Measurements from ENCODE around the gene SNRPA.
"Not testable (repeated sequence)": the region's sequence is repeated elsewhere in the genome, so short reads cannot be mapped to it uniquely, and the experiment has no call there.

Gene SNRPA

GRCh38 chr19:40808497-40808896 is 57.5 kb downstream of the SNRPA start:
- Histone ChIP-seq H3K4me2 (ENCODE audit: insufficient read depth, low read length) (no peak overlapping the region), H3K4me3 (ENCODE audit: low read depth in 1 of 2, low read length in 2 of 2) (no peak overlapping the region), H3K79me2 (ENCODE audit: insufficient read depth, low read length) (peaks cover 50% of the 10 kb centered on the region), H3K27me3 (ENCODE audit: insufficient read depth, low read length, poor library complexity) (no peaks in the 10 kb centered on the region), H3K4me1 (ENCODE audit: insufficient read depth, low read length) (peaks cover 16% of the 10 kb centered on the region), H2AFZ (ENCODE audit: low read depth, low read length) (no peak overlapping the region), H3K9me3 (ENCODE audit: insufficient read depth, low read length, severe bottlenecking) (no peaks in the 10 kb centered on the region), H3K27ac (ENCODE audit: low read length) (no peak overlapping the region), H4K20me1 (ENCODE audit: insufficient read depth, low read length) (peaks cover 66% of the 10 kb centered on the region), H3K36me3 (ENCODE audit: insufficient read depth, low read length) (peaks cover 66% of the 10 kb centered on the region), H3K9ac (ENCODE audit: low read depth, low read length) (no peak overlapping the region)
- DNase-seq (no peak), ATAC-seq (ENCODE audit: insufficient read depth, low read depth) (no peak)
- no peak for TF ChIP-seq EZH2 (IDR thresholded peaks at IDR 0.05; ENCODE audit: borderline replicate concordance, low read depth, low read length, severe bottlenecking)
- TF ChIP-seq, protein P1, sequence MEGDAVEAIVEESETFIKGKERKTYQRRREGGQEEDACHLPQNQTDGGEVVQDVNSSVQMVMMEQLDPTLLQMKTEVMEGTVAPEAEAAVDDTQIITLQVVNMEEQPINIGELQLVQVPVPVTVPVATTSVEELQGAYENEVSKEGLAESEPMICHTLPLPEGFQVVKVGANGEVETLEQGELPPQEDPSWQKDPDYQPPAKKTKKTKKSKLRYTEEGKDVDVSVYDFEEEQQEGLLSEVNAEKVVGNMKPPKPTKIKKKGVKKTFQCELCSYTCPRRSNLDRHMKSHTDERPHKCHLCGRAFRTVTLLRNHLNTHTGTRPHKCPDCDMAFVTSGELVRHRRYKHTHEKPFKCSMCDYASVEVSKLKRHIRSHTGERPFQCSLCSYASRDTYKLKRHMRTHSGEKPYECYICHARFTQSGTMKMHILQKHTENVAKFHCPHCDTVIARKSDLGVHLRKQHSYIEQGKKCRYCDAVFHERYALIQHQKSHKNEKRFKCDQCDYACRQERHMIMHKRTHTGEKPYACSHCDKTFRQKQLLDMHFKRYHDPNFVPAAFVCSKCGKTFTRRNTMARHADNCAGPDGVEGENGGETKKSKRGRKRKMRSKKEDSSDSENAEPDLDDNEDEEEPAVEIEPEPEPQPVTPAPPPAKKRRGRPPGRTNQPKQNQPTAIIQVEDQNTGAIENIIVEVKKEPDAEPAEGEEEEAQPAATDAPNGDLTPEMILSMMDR (IDR thresholded peaks at IDR 0.05; ENCODE audit: borderline replicate concordance, extremely low read depth, low read length, poor library complexity, severe bottlenecking) = no peak

- Histone ChIP-seq H3K36me3 (ENCODE audit: insufficient read depth, low read length) (peaks cover 56% of the 10 kb centered on the region), H2AFZ (ENCODE audit: low read depth, low read length) (no peak overlapping the region), H3K27ac (ENCODE audit: low read length) (no peak overlapping the region), H3K4me2 (ENCODE audit: insufficient read depth, low read length) (no peak overlapping the region), H3K27me3 (ENCODE audit: insufficient read depth, low read length, poor library complexity) (no peaks in the 10 kb centered on the region), H3K4me3 (ENCODE audit: low read depth in 1 of 2, low read length in 2 of 2) (no peak overlapping the region), H3K9me3 (ENCODE audit: insufficient read depth, low read length, severe bottlenecking) (no peaks in the 10 kb centered on the region), H3K9ac (ENCODE audit: low read depth, low read length) (no peak overlapping the region), H3K4me1 (ENCODE audit: insufficient read depth, low read length) (peaks cover 6% of the 10 kb centered on the region; the same call in 1 of the 2 replicates), H4K20me1 (ENCODE audit: insufficient read depth, low read length) (peaks cover 55% of the 10 kb centered on the region), H3K79me2 (ENCODE audit: insufficient read depth, low read length) (peaks cover 40% of the 10 kb centered on the region)
- ATAC-seq (ENCODE audit: insufficient read depth, low read depth) (no peak), DNase-seq (no peak)
- TF ChIP-seq, protein P1 (IDR thresholded peaks at IDR 0.05; ENCODE audit: borderline replicate concordance, extremely low read depth, low read length, poor library complexity, severe bottlenecking) = no peak
- TF ChIP-seq EZH2 (IDR thresholded peaks at IDR 0.05; ENCODE audit: borderline replicate concordance, low read depth, low read length, severe bottlenecking) = no peak
Measured at GRCh38 chr19:40809358-40810086, 58.5 kb downstream of the SNRPA start.

- Histone ChIP-seq H3K27me3 (ENCODE audit: insufficient read depth, low read length, poor library complexity) (no peaks in the 10 kb centered on the region), H3K4me2 (ENCODE audit: insufficient read depth, low read length) (no peak overlapping the region), H3K79me2 (ENCODE audit: insufficient read depth, low read length) (peaks cover 33% of the 10 kb centered on the region), H3K36me3 (ENCODE audit: insufficient read depth, low read length) (peaks cover 49% of the 10 kb centered on the region), H3K27ac (ENCODE audit: low read length) (no peak overlapping the region), H3K9ac (ENCODE audit: low read depth, low read length) (no peak overlapping the region), H3K9me3 (ENCODE audit: insufficient read depth, low read length, severe bottlenecking) (no peaks in the 10 kb centered on the region), H4K20me1 (ENCODE audit: insufficient read depth, low read length) (peaks cover 51% of the 10 kb centered on the region), H2AFZ (ENCODE audit: low read depth, low read length) (no peak overlapping the region), H3K4me1 (ENCODE audit: insufficient read depth, low read length) (no peaks in the 10 kb centered on the region), H3K4me3 (ENCODE audit: low read depth in 1 of 2, low read length in 2 of 2) (no peak overlapping the region)
- TF ChIP-seq, protein P1 (IDR thresholded peaks at IDR 0.05; ENCODE audit: borderline replicate concordance, extremely low read depth, low read length, poor library complexity, severe bottlenecking) = no peak
- TF ChIP-seq EZH2 (IDR thresholded peaks at IDR 0.05; ENCODE audit: borderline replicate concordance, low read depth, low read length, severe bottlenecking) = no peak
- DNase-seq (no peak), ATAC-seq (ENCODE audit: insufficient read depth, low read depth) (no peak)
Measured at GRCh38 chr19:40810160-40810559, 59.2 kb downstream of the SNRPA start.

DNA sequence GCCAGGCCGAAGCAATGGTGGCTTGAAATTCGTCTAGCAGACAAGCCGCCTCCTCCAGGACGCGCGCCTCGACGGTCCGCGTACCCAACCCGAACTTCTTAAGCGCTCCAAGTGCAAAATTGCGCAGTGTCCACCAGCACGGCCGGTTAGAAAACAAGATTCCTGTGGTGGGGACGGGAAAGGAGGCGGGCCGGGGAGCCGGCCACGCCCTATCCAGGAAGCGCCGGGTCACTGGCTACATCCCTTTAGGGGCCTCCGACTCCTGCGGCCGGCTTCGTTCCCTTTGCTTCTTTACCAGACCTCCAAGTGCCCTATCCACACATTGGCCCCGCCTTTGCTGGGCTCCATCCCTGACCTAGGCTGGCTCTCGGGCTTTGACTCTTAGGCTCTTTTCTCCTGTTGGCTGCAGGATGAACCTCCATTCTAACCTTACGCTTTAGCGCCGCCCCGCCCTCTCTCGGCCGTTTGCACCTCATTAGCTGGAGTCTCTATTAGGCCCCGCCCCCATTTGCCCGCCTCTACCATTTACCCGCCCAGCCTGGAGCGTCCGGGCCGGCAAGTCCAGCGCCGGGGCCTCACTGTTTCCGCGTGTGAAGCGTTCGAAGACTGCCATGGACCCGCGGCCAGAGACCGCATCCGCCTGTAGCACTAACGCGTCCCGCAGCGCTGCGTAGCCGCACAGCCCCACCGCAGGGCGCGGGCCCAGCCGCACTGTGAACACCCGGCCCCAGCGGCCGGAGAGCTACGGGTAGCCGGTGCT is 59.8 kb downstream of the SNRPA start:
- not testable (repeated sequence) for H3K27ac ChIP-seq (ENCODE audit: low read length); H3K9me3 ChIP-seq (ENCODE audit: insufficient read depth, low read length, severe bottlenecking); DNase-seq; H3K4me2 ChIP-seq (ENCODE audit: insufficient read depth, low read length); H3K9ac ChIP-seq (ENCODE audit: low read depth, low read length); H3K4me1 ChIP-seq (ENCODE audit: insufficient read depth, low read length); H2AFZ ChIP-seq (ENCODE audit: low read depth, low read length); ATAC-seq (ENCODE audit: insufficient read depth, low read depth); H3K4me3 ChIP-seq (ENCODE audit: low read depth in 1 of 2, low read length in 2 of 2); H3K27me3 ChIP-seq (ENCODE audit: insufficient read depth, low read length, poor library complexity)
- Histone ChIP-seq H4K20me1 (ENCODE audit: insufficient read depth, low read length) (peaks cover 46% of the 10 kb centered on the region), H3K79me2 (ENCODE audit: insufficient read depth, low read length) (peaks cover 27% of the 10 kb centered on the region), H3K36me3 (ENCODE audit: insufficient read depth, low read length) (peaks cover 43% of the 10 kb centered on the region)
